Endothelial cell of umbilical vein (primary cell): ENCODE results near the gene C20orf144. TPM values are rescaled to one million over a fixed set of nuclear protein-coding genes. Genes with fewer than 3 reads are reported as not detected.

Experiments used
- BruUV-seq: library from RNA; stranded (reverse); fragments of 400-500 nt; replicated peaks from 2 replicates; lab custom pipeline; 2021; lab: Mats Ljungman, UMichigan
- CTCF ChIA-PET: fragments of 300-600, 350-600 bp; sonication (Branson Sonifier 250); formaldehyde crosslinking; loops from one replicate; lab custom pipeline; 2021; ENCODE audit warnings: antibody characterized with exemption, inconsistent platforms; lab: Charles Lee
- POLR2A ChIA-PET: fragments of 300-600, 350-600 bp; sonication (Branson Sonifier 250); formaldehyde crosslinking; loops from one replicate; lab custom pipeline; 2021; ENCODE audit warnings: antibody characterized with exemption, inconsistent platforms; lab: Charles Lee
- DNase-seq: peaks from one replicate; pipeline ENCODE4 v3.0.0-alpha.2; 2011; ENCODE audit warnings: low read depth, low spot score
- FAIRE-seq: peaks from 2 replicates; lab custom pipeline; 2011; peaks lifted over from hg19 to GRCh38; lab: Jason Lieb, UNC
- H2AFZ ChIP-seq: 2 replicates; pipeline ENCODE4 v1.6.0; 2012; ENCODE audit warnings: low read depth, low read length, control low read depth, inconsistent platforms
- H3K27ac ChIP-seq: 2 replicates; pipeline ENCODE4 v1.5.1; 2011; ENCODE audit warnings: low read depth, mild to moderate bottlenecking, control low read depth, low read length, moderate library complexity; ENCODE audit not compliant: insufficient read depth
- H3K27me3 ChIP-seq, 2 experiments: 2 replicates each; pipeline versions ENCODE4 v1.6.0 to v1.6.1; 2011; ENCODE audit warnings: low read length in 2 of 2, mixed read lengths in 1 of 2; ENCODE audit not compliant: control insufficient read depth in 2 of 2, insufficient read depth in 2 of 2
- H3K36me3 ChIP-seq, 2 experiments: 2 replicates in 1 of 2; 3 replicates in 1 of 2; pipeline ENCODE4 v1.5.1; 2011; ENCODE audit warnings: low read length in 2 of 2, mild to moderate bottlenecking in 1 of 2, moderate library complexity in 1 of 2; ENCODE audit not compliant: control insufficient read depth in 2 of 2, insufficient read depth in 2 of 2; ENCODE audit errors: extremely low read depth in 1 of 2
- H3K4me1 ChIP-seq: 3 replicates; pipeline ENCODE4 v1.5.1; 2011; ENCODE audit warnings: mild to moderate bottlenecking, low read length; ENCODE audit not compliant: control insufficient read depth, insufficient read depth; ENCODE audit errors: extremely low read depth
- H3K4me2 ChIP-seq: 2 replicates; pipeline ENCODE4 v1.6.1; 2011; ENCODE audit warnings: low read length, control low read depth, mixed read lengths; ENCODE audit not compliant: insufficient read depth
- H3K4me3 ChIP-seq, 3 experiments: fragments of 200-600 bp in 1 of 3; sonication (generic), shearing (Covaris generic) in 1 of 3; replicated peaks in 1 of 3; 2 replicates each; pipeline ENCODE4 v1.5.1; 2011 to 2016; ENCODE audit warnings: control low read depth in 3 of 3, low read length in 3 of 3, mild to moderate bottlenecking in 2 of 3, inconsistent platforms in 1 of 3, low read depth in 1 of 3, moderate library complexity in 1 of 3; ENCODE audit not compliant: insufficient read depth in 1 of 3
- H3K79me2 ChIP-seq: 2 replicates; pipeline ENCODE4 v1.6.0; 2012; ENCODE audit warnings: low read length, inconsistent platforms; ENCODE audit not compliant: control insufficient read depth, insufficient read depth
- H3K9ac ChIP-seq: replicated peaks from 2 replicates; pipeline ENCODE3; 2011; ENCODE audit warnings: low read length, control low read depth; ENCODE audit not compliant: insufficient read depth; ENCODE audit errors: extremely low read depth
- H3K9me1 ChIP-seq: replicated peaks from 3 replicates; pipeline ENCODE4 v1.6.0; 2011; ENCODE audit warnings: mild to moderate bottlenecking, low read length; ENCODE audit not compliant: control insufficient read depth, insufficient read depth; ENCODE audit errors: extremely low read depth
- H3K9me3 ChIP-seq: replicated peaks from 2 replicates; pipeline ENCODE4 v1.5.1; 2012; ENCODE audit warnings: low read length, inconsistent platforms; ENCODE audit not compliant: control insufficient read depth, insufficient read depth
- H4K20me1 ChIP-seq: replicated peaks from 2 replicates; pipeline ENCODE3; 2011; ENCODE audit warnings: mild to moderate bottlenecking, low read length; ENCODE audit not compliant: control insufficient read depth, insufficient read depth; ENCODE audit errors: extremely low read depth
- EZH2 ChIP-seq: IDR thresholded peaks from 2 replicates; pipeline ENCODE4 v1.6.1; 2012; ENCODE audit warnings: borderline replicate concordance, low read depth, mild to moderate bottlenecking, moderate library complexity, low read length, inconsistent platforms; ENCODE audit not compliant: severe bottlenecking
- FOS ChIP-seq: IDR thresholded peaks from 2 replicates; pipeline ENCODE4 v1.6.1; 2011; ENCODE audit warnings: mild to moderate bottlenecking, low read length, moderate library complexity, borderline replicate concordance; ENCODE audit not compliant: insufficient read depth
- GATA2 ChIP-seq: IDR thresholded peaks from 2 replicates; pipeline ENCODE4 v1.7.0; 2011; ENCODE audit warnings: low read depth, mild to moderate bottlenecking, moderate library complexity, mixed read lengths, low read length; ENCODE audit not compliant: insufficient read length, insufficient read depth
- JUN ChIP-seq: IDR thresholded peaks from 2 replicates; pipeline ENCODE4 v1.6.1; 2011; ENCODE audit warnings: borderline replicate concordance, low read depth; ENCODE audit not compliant: insufficient read length, insufficient read depth
- MYC ChIP-seq: IDR thresholded peaks from one replicate; pipeline ENCODE4 v1.6.1; 2011; ENCODE audit warnings: mild to moderate bottlenecking, low read depth, low read length
- POLR2A ChIP-seq: IDR thresholded peaks from 2 replicates; pipeline ENCODE4 v1.6.1; 2012; ENCODE audit warnings: low read depth, mild to moderate bottlenecking, control low read depth, low read length
- POLR2AphosphoS5 ChIP-seq: IDR thresholded peaks from 2 replicates; pipeline ENCODE4 v1.6.1; 2012; ENCODE audit warnings: low read depth, mild to moderate bottlenecking, control low read depth, low read length, moderate library complexity; ENCODE audit not compliant: insufficient read depth
- dilution Hi-C: fragments of 300-500 bp; cut with MboI; formaldehyde crosslinking; loops from one replicate; pipeline ENCODE4 v1.15.0; 2019; ENCODE audit warnings: low sequenced_read_pairs; ENCODE audit not compliant: extremely low pct_ligation_motif_present
- intact Hi-C: fragments of 100-400 bp; cut with micrococcal nuclease; formaldehyde crosslinking; loops from one replicate; pipeline ENCODE4 v1.10.0; 2022
- polyA plus RNA-seq, 4 experiments: library from polyadenylated mRNA; depleted of rRNA in 3 of 4; stranded (reverse) in 3 of 4; unstranded in 1 of 4; fragments of >200 nt; gene quantifications; 2 replicates each; pipeline versions ENCODE4 v1.2.1 to v1.2.3, GENCODE V29; 2011 to 2012; ENCODE audit warnings: missing spikeins in 1 of 4
- total RNA-seq: library from RNA; stranded (reverse); gene quantifications from 2 replicates; pipeline ENCODE4 v1.2.3, GENCODE V29; 2021
- TF ChIP-seq, protein P1 (sequence below): IDR thresholded peaks from 2 replicates; pipeline ENCODE4 v1.6.1; 2011; ENCODE audit not compliant: insufficient read depth, insufficient read length
- TF ChIP-seq, protein P2 (sequence below), 2 donors: IDR thresholded peaks; 1 replicate in 1 of 2; 2 replicates in 1 of 2; pipeline ENCODE4 v1.5.1; 2011; ENCODE audit warnings: low read length in 2 of 2, mild to moderate bottlenecking in 2 of 2, moderate library complexity in 2 of 2, control low read depth in 1 of 2, inconsistent platforms in 1 of 2, low read depth in 1 of 2; ENCODE audit not compliant: insufficient read depth in 1 of 2; ENCODE audit errors: extremely low read depth in 1 of 2

C20orf144 gene
- total and polyA plus RNA-seq, 2 donors (not counting 3 experiments of a cell fraction or from before 2014, with no cell fraction given): not detected

DNA sequence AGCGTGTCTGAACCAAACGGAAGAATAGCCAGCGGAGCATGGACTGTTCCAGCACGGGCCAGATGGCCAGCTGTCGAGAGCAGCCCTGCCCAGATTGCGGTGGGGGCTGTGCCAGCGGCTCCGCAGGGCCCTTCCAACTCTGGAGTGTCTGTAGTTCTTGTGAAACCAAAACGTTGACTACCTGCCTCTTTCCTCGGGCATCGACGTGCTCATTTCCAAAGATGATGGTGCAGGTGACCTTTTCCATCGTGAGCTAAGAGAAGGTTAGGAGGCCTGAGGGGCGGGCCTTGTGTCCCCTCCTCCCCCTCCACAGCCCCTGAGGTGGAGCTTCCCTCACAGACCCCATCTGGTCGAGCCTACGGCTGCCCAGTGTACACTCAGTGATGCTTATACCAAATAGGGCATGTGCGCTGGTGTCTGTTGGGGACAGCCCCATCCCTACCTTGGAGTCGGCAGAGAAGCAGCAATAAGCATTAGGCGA is 12.9 kb upstream of the C20orf144 start:
- no peak for TF ChIP-seq MYC
- no peak for TF ChIP-seq EZH2
- no peak for TF ChIP-seq FOS
- TF ChIP-seq, protein P1, sequence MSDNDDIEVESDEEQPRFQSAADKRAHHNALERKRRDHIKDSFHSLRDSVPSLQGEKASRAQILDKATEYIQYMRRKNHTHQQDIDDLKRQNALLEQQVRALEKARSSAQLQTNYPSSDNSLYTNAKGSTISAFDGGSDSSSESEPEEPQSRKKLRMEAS: no peak
- no peak for TF ChIP-seq JUN
- no peak for TF ChIP-seq GATA2
- TF ChIP-seq POLR2A: no peak
- no peak for TF ChIP-seq POLR2AphosphoS5
- TF ChIP-seq, protein P2, sequence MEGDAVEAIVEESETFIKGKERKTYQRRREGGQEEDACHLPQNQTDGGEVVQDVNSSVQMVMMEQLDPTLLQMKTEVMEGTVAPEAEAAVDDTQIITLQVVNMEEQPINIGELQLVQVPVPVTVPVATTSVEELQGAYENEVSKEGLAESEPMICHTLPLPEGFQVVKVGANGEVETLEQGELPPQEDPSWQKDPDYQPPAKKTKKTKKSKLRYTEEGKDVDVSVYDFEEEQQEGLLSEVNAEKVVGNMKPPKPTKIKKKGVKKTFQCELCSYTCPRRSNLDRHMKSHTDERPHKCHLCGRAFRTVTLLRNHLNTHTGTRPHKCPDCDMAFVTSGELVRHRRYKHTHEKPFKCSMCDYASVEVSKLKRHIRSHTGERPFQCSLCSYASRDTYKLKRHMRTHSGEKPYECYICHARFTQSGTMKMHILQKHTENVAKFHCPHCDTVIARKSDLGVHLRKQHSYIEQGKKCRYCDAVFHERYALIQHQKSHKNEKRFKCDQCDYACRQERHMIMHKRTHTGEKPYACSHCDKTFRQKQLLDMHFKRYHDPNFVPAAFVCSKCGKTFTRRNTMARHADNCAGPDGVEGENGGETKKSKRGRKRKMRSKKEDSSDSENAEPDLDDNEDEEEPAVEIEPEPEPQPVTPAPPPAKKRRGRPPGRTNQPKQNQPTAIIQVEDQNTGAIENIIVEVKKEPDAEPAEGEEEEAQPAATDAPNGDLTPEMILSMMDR (IDR thresholded peaks at IDR 0.05; ENCODE audit: extremely low read depth in 1 of 2, insufficient read depth in 1 of 2, low read depth in 1 of 2, low read length in 2 of 2): no peak
- H3K79me2 ChIP-seq: no peaks in the 10 kb centered on the region
- H2AFZ ChIP-seq: no peak overlapping the region
- H3K36me3 ChIP-seq: peaks cover 3 to 13% of the 10 kb centered on the region in 2 experiments
- H3K4me3 ChIP-seq: no peak overlapping the region
- H3K9me3 ChIP-seq: no peaks in the 10 kb centered on the region
- FAIRE-seq (no peak), DNase-seq (no peak)
- CTCF ChIA-PET: interaction anchor here (1.2 kb wide), 1 partner anchor 192 kb away, joined by 3 read pairs; no protein-coding TSS in a partner anchor
- no TSS peak for BruUV-seq
- H3K27ac ChIP-seq: no peak overlapping the region
- H3K9ac ChIP-seq: no peak overlapping the region
- H3K4me1 ChIP-seq: no peaks in the 10 kb centered on the region
- intact Hi-C loops (no loop called here), dilution Hi-C loops (no loop called here)
- H3K27me3 ChIP-seq: no peaks in the 10 kb centered on the region
- no peak overlapping the region for H3K4me2 ChIP-seq
- H4K20me1 ChIP-seq: no peaks in the 10 kb centered on the region
- no peaks in the 10 kb centered on the region for H3K9me1 ChIP-seq
- POLR2A ChIA-PET: no interaction called here
